ENCODE measurements around the gene ZNF79. TPM values are rescaled to one million over a fixed set of nuclear protein-coding genes. Genes with fewer than 3 reads are reported as not detected.

The ZNF79 gene
- total RNA-seq, 3 donors from 2014 or later = 5.1 to 13.6 (median 5.7) TPM

- DNase-seq (no peak), ATAC-seq (no peak)
- Histone ChIP-seq H3K36me3 (ENCODE audit: low read depth) (no peaks in the 10 kb centered on the region), H3K9me3 (no peaks in the 10 kb centered on the region), H3K4me3 (no peak overlapping the region), H3K4me1 (ENCODE audit: low read depth) (no peaks in the 10 kb centered on the region)
- TF ChIP-seq CTCF (IDR thresholded peaks at IDR 0.05) = no peak
- intact Hi-C loops (cut with DNase I, micrococcal nuclease) = no loop called here
Measured at GRCh38 chr9:127405344-127406125, 18.6 kb upstream of the ZNF79 start.

DNA sequence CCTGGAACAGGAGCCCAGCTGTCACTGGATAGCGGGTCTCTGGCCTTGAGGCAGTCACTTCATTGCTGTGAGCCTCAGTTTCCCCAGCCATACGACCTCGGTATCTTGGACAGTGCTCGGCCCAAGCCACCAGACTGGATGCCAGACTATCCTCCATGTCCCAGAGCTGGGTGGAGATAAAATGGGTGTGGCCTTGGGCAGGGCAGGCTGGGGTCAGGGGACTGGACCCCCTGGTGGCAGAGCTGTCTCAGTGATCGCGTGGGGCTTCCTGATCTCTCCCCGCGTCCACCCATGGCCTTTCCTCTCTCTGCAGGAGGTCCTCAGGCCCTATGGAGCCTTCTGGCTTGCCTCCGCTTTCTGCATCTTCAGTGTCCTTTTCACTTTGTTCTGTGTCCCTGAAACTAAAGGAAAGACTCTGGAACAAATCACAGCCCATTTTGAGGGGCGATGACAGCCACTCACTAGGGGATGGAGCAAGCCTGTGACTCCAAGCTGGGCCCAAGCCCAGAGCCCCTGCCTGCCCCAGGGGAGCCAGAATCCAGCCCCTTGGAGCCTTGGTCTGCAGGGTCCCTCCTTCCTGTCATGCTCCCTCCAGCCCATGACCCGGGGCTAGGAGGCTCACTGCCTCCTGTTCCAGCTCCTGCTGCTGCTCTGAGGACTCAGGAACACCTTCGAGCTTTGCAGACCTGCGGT is 17.2 kb upstream of the ZNF79 start:
- intact Hi-C loops (cut with DNase I, micrococcal nuclease) = no loop called here
- H3K4me1 ChIP-seq (ENCODE audit: low read depth) = no peaks in the 10 kb centered on the region
- no peak for TF ChIP-seq CTCF (IDR thresholded peaks at IDR 0.05)
- H3K9me3 ChIP-seq = no peaks in the 10 kb centered on the region
- no peak for DNase-seq
- ATAC-seq = no peak
- H3K36me3 ChIP-seq (ENCODE audit: low read depth) = no peaks in the 10 kb centered on the region
- no peak overlapping the region for H3K4me3 ChIP-seq

DNA sequence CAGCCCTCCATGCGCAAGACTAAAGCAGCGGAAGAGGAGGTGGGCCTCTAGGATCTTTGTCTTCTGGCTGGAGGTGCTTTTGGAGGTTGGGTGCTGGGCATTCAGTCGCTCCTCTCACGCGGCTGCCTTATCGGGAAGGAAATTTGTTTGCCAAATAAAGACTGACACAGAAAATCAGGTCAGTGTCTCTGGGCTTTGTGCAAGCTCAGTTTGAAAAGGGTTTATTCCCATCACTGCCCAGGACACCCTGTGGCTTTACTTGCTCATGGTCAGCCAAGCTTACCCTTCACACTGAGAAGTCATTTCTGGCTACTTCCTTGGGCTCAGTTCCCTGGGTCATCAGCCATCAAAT is 16.7 kb upstream of the ZNF79 start:
- DNase-seq (no peak), ATAC-seq (no peak)
- H3K4me3 ChIP-seq = no peak overlapping the region
- H3K4me1 ChIP-seq (ENCODE audit: low read depth) = no peaks in the 10 kb centered on the region
- TF ChIP-seq CTCF (IDR thresholded peaks at IDR 0.05) = no peak
- no peaks in the 10 kb centered on the region for H3K9me3 ChIP-seq
- intact Hi-C loops (cut with DNase I, micrococcal nuclease) = no loop called here
- no peaks in the 10 kb centered on the region for H3K36me3 ChIP-seq (ENCODE audit: low read depth)

DNA sequence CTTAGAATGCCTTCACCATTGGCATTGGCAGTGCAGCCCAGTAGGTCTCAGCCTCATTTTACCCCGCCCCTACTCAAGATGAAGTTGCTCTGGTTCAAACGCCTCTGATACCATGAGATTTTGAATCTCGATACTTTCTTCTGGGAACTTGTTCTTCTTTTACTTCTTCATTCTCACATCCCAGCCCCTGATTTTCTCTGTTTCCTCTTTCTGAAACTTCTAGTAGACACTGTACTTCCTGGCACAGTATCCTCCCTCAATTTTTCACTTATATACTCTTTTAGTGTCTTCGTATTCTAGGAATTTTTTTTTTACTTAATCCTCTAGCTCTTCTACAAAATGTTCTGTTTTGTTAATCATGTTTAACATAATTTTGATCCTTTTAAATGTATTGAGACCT is 13.1 kb upstream of the ZNF79 start:
- intact Hi-C loops (cut with DNase I, micrococcal nuclease) = no loop called here
- Histone ChIP-seq H3K4me3 (no peak overlapping the region), H3K4me1 (ENCODE audit: low read depth) (no peaks in the 10 kb centered on the region), H3K9me3 (no peaks in the 10 kb centered on the region), H3K36me3 (ENCODE audit: low read depth) (no peaks in the 10 kb centered on the region)
- no peak for TF ChIP-seq CTCF (IDR thresholded peaks at IDR 0.05)
- DNase-seq (no peak), ATAC-seq (no peak)

- H3K9me3 ChIP-seq = no peaks in the 10 kb centered on the region
- no peaks in the 10 kb centered on the region for H3K4me1 ChIP-seq (ENCODE audit: low read depth)
- TF ChIP-seq CTCF (IDR thresholded peaks at IDR 0.05) = no peak
- H3K36me3 ChIP-seq (ENCODE audit: low read depth) = no peaks in the 10 kb centered on the region
- ATAC-seq (no peak), DNase-seq (no peak)
- intact Hi-C loops (cut with DNase I, micrococcal nuclease) = no loop called here
- no peak overlapping the region for H3K4me3 ChIP-seq
Measured at GRCh38 chr9:127415141-127415540, 9.0 kb upstream of the ZNF79 start.
